Measurements from ENCODE around the gene MAML3. TPM values are rescaled to one million over a fixed set of nuclear protein-coding genes. Genes with fewer than 3 reads are reported as not detected.

The MAML3 gene
- total and polyA plus RNA-seq, 2 of the 13 experiments (the other 11 are each of a cell fraction or from before 2014, with no cell fraction given), result 0.05 to 0.13 TPM

- TF ChIP-seq ZNF530 (CRISPR knock-in tag; IDR thresholded peaks at IDR 0.05; ENCODE audit: low read depth), result no peak
- TF ChIP-seq SRSF4 (IDR thresholded peaks at IDR 0.05; ENCODE audit: low read depth, low read length, poor library complexity, severe bottlenecking), result no peak
- TF ChIP-seq, protein P1, sequence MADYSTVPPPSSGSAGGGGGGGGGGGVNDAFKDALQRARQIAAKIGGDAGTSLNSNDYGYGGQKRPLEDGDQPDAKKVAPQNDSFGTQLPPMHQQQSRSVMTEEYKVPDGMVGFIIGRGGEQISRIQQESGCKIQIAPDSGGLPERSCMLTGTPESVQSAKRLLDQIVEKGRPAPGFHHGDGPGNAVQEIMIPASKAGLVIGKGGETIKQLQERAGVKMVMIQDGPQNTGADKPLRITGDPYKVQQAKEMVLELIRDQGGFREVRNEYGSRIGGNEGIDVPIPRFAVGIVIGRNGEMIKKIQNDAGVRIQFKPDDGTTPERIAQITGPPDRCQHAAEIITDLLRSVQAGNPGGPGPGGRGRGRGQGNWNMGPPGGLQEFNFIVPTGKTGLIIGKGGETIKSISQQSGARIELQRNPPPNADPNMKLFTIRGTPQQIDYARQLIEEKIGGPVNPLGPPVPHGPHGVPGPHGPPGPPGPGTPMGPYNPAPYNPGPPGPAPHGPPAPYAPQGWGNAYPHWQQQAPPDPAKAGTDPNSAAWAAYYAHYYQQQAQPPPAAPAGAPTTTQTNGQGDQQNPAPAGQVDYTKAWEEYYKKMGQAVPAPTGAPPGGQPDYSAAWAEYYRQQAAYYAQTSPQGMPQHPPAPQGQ (CRISPR knock-in tag; IDR thresholded peaks at IDR 0.05; ENCODE audit: borderline replicate concordance), result no peak
Observed at GRCh38 chr4:139682309-139682708, 471.7 kb downstream of the MAML3 start (continued).

DNA sequence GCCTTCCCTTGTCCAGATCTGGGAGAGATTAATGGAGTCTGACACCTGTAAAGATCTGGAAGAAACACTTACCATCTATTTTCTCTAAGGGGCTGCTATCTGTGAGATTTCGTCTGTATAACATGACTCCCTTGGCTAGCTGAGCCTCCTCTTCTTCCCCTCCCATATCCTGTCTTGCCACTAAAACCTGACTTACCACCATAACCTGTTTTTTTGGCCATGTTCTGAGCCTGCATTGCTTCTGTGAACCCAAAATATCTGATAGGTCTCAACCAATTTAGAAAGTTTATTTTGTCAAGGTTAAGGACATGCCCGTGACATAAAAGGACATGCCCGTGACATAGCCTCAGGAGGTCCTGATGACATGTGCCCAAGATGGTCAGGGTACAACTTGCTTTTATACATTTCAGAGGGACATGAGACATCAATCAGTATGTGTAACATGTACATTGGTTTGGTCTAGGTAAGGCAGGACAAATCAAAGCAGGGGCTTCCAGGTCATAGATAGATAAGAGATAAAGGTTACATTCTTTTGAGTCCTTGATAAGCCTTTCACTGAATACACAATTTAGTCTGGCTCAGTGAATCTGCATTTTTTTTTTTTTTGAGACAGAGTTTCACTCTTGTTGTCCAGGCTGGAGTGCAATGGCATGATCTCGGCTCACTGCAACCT, 476.9 kb downstream of the MAML3 start:
- Histone ChIP-seq H2AFZ (ENCODE audit: low read length) (no peak overlapping the region), H3K4me1 (ENCODE audit: insufficient read depth, low read length) (peaks cover 99% of the 10 kb centered on the region), H4K20me1 (ENCODE audit: insufficient read depth, low read length) (peaks cover 92% of the 10 kb centered on the region), H3K9me3 (ENCODE audit: low read length) (no peaks in the 10 kb centered on the region), H3K27ac (ENCODE audit: extremely low read length, insufficient read depth, low read length) (peak overlapping the region; percentile 33), H3K4me2 (ENCODE audit: low read depth, low read length) (peak overlapping the region; percentile 34), H3K79me2 (ENCODE audit: insufficient read depth, low read length) (peaks cover 100% of the 10 kb centered on the region), H3K36me3 (replicated peaks in 1 of 2; ENCODE audit: control insufficient read depth in 1 of 2, insufficient read depth in 2 of 2, low read length in 2 of 2) (peaks cover 30 to 79% of the 10 kb centered on the region in 2 experiments), H3K9ac (ENCODE audit: insufficient read depth, low read depth, low read length) (no peak overlapping the region), H3K4me3 (replicated peaks in 1 of 3; ENCODE audit: insufficient read depth in 1 of 3, low read depth in 2 of 3, low read length in 3 of 3) (no peak overlapping the region), H3K27me3 (ENCODE audit: control insufficient read depth in 1 of 2, insufficient read depth in 2 of 2, low read length in 2 of 2) (no peaks in the 10 kb centered on the region)
- CTCF ChIA-PET (ENCODE audit: low intra/inter-chr PET ratio, low total read pairs), result no interaction called here
- ATAC-seq (peak; percentile 36; the same call in 2 of the 3 replicates), FAIRE-seq (no peak), DNase-seq (ENCODE audit: low spot score) (peak; percentile 82)
- BruUV-seq (replicated peaks), result no TSS peak
- 75% methylated on average over 4 of the region's 4 CpGs for WGBS (ENCODE audit: low lambda C conversion rate)
- intact Hi-C loops (cut with micrococcal nuclease; ENCODE audit: unreplicated experiment), result no loop called here
- in situ Hi-C loops (cut with HindIII; ENCODE audit: extremely low pct_ligation_motif_present, low pct_unique_long_range_greater_than_20kb), result no loop called here
- POLR2A ChIA-PET, result no interaction called here
- TF ChIP-seq RNF219 (CRISPR knock-in tag; IDR thresholded peaks at IDR 0.05) (no peak), ZNF496 (CRISPR knock-in tag; IDR thresholded peaks at IDR 0.05; ENCODE audit: insufficient replicate concordance) (no peak), ATRX (CRISPR knock-in tag; IDR thresholded peaks at IDR 0.05; ENCODE audit: borderline replicate concordance) (no peak), SATB2 (CRISPR knock-in tag; IDR thresholded peaks at IDR 0.05) (no peak), KAT8 (CRISPR knock-in tag; IDR thresholded peaks at IDR 0.05) (no peak), STAG1 (CRISPR knock-in tag; IDR thresholded peaks at IDR 0.05) (no peak), HNRNPH1 (optimal IDR thresholded peaks at IDR 0.05; ENCODE audit: low read depth, low read length) (no peak), ZNF670 (CRISPR knock-in tag; IDR thresholded peaks at IDR 0.05; ENCODE audit: borderline replicate concordance) (no peak), ZBTB39 (CRISPR knock-in tag; IDR thresholded peaks at IDR 0.05) (no peak)
- TF ChIP-seq, protein P2, sequence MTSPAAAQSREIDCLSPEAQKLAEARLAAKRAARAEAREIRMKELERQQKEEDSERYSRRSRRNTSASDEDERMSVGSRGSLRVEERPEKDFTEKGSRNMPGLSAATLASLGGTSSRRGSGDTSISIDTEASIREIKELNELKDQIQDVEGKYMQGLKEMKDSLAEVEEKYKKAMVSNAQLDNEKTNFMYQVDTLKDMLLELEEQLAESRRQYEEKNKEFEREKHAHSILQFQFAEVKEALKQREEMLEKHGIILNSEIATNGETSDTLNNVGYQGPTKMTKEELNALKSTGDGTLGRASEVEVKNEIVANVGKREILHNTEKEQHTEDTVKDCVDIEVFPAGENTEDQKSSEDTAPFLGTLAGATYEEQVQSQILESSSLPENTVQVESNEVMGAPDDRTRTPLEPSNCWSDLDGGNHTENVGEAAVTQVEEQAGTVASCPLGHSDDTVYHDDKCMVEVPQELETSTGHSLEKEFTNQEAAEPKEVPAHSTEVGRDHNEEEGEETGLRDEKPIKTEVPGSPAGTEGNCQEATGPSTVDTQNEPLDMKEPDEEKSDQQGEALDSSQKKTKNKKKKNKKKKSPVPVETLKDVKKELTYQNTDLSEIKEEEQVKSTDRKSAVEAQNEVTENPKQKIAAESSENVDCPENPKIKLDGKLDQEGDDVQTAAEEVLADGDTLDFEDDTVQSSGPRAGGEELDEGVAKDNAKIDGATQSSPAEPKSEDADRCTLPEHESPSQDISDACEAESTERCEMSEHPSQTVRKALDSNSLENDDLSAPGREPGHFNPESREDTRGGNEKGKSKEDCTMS (CRISPR knock-in tag; conservative IDR thresholded peaks at IDR 0.05), result no peak

All from HepG2 (cell line).